HL-60 (cell line): ENCODE measurements around the gene CLSTN2.

Experiments used
- DNase-seq, 2 experiments: peaks; one replicate each; pipeline ENCODE4 v3.0.0-alpha.2; 2010 to 2020; ENCODE audit warnings: low read depth in 1 of 2, low spot score in 1 of 2
- H3K27ac ChIP-seq: fragments of 250-450 bp; sonication (Bioruptor Pico); replicated peaks from 2 replicates; pipeline ENCODE4 v1.5.1; 2020; ENCODE audit warnings: mild to moderate bottlenecking, moderate library complexity
- H3K27me3 ChIP-seq: fragments of 250-450 bp; sonication (Bioruptor Pico); 2 replicates; pipeline ENCODE4 v1.5.1; 2021; ENCODE audit warnings: mild to moderate bottlenecking, moderate library complexity; ENCODE audit not compliant: insufficient read depth, poor library complexity, severe bottlenecking
- H3K4me3 ChIP-seq: replicated peaks from 2 replicates; pipeline ENCODE4 v1.5.1; 2011; ENCODE audit warnings: mild to moderate bottlenecking, control low read depth, low read length; ENCODE audit not compliant: insufficient read depth
- GABPA ChIP-seq: IDR thresholded peaks from 2 replicates; pipeline ENCODE4 v1.6.1; 2012; ENCODE audit warnings: low read depth
- POLR2AphosphoS5 ChIP-seq: IDR thresholded peaks from 2 replicates; pipeline ENCODE4 v1.6.1; 2012; ENCODE audit warnings: low read depth
- REST ChIP-seq: IDR thresholded peaks from 2 replicates; pipeline ENCODE4 v1.6.1; 2012; ENCODE audit warnings: low read depth; ENCODE audit not compliant: insufficient replicate concordance
- SPI1 ChIP-seq: IDR thresholded peaks from 2 replicates; pipeline ENCODE4 v1.6.1; 2012; ENCODE audit warnings: low read depth, mild to moderate bottlenecking, borderline replicate concordance
- TF ChIP-seq, protein P1 (sequence below): IDR thresholded peaks from one replicate; pipeline ENCODE4 v1.5.1; 2011; ENCODE audit warnings: low read length, control low read depth, inconsistent platforms; ENCODE audit not compliant: insufficient read depth

The CLSTN2 gene

DNA sequence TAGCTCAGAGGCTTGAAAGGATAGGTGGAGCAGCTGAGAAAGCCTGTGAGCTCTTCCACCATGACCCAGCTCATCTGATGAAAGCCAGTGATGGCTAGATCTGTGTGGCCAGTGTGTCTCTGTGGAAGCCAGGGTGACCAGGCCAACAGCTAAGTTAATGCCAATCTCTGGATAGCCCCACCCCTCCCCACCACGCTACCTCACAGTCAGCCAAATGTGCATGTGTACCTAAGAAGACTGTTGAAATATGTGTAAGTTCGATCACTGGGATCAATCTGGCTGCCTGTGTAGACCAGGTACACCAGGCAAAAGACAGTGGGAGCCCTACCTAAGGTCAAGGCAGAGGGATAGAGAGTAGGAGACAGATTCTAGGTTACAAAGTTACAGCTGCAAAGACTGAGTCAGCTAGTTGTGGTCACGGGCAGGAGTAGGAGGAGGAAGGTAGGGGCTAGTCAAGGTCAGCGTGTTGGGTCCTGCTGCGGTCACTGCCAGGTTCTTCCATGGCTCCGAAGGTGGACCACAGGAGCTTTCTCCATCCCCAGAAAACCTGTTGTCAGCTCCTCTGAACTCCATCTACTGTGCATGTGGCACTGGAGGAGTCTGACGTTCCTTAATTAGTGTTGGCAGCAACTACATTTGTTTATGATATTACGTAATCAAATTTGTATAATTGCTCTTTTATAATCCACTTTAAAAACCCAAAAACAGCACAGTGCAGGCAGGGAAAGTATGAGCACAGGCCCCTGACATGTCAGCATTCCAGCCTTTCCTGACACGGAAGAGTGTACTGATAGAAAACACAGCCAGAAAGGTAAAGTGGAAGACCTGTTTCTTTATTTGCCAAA, 318.0 kb downstream of the CLSTN2 start:
- DNase-seq: no peak
- H3K27me3 ChIP-seq: no peaks in the 10 kb centered on the region
- H3K4me3 ChIP-seq: no peak overlapping the region
- H3K27ac ChIP-seq: no peak overlapping the region
- TF ChIP-seq, protein P1, sequence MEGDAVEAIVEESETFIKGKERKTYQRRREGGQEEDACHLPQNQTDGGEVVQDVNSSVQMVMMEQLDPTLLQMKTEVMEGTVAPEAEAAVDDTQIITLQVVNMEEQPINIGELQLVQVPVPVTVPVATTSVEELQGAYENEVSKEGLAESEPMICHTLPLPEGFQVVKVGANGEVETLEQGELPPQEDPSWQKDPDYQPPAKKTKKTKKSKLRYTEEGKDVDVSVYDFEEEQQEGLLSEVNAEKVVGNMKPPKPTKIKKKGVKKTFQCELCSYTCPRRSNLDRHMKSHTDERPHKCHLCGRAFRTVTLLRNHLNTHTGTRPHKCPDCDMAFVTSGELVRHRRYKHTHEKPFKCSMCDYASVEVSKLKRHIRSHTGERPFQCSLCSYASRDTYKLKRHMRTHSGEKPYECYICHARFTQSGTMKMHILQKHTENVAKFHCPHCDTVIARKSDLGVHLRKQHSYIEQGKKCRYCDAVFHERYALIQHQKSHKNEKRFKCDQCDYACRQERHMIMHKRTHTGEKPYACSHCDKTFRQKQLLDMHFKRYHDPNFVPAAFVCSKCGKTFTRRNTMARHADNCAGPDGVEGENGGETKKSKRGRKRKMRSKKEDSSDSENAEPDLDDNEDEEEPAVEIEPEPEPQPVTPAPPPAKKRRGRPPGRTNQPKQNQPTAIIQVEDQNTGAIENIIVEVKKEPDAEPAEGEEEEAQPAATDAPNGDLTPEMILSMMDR: no peak
- TF ChIP-seq GABPA (no peak), SPI1 (no peak), POLR2AphosphoS5 (no peak), REST (no peak)

- Histone ChIP-seq H3K4me3 (no peak overlapping the region), H3K27ac (no peak overlapping the region), H3K27me3 (no peaks in the 10 kb centered on the region)
- DNase-seq: no peak
- TF ChIP-seq, protein P1: no peak
- TF ChIP-seq GABPA: no peak
- TF ChIP-seq POLR2AphosphoS5: no peak
- no peak for TF ChIP-seq REST
- TF ChIP-seq SPI1: no peak
Observed at GRCh38 chr3:140258222-140258724, 323.3 kb downstream of the CLSTN2 start.

- Histone ChIP-seq H3K27ac (no peak overlapping the region), H3K4me3 (no peak overlapping the region), H3K27me3 (no peaks in the 10 kb centered on the region)
- TF ChIP-seq SPI1: no peak
- TF ChIP-seq, protein P1: no peak
- TF ChIP-seq REST: no peak
- TF ChIP-seq POLR2AphosphoS5: no peak
- no peak for TF ChIP-seq GABPA
- no peak for DNase-seq
Observed at GRCh38 chr3:140265302-140265701, 330.3 kb downstream of the CLSTN2 start.
